Stimulated activated memory B cell treated with anti-CD40 and anti-IgM and Interleukin-4, amounts not matched to agents 10 μg/mL and 1 μg/mL and 100 μg/mL, for 72 hours (primary cell): ENCODE data around the gene CNEP1R1.

Source experiments
- ATAC-seq: fragments of 150-1000 bp; cut with Tn5 transposase; 2 replicates; pipeline ENCODE4 v1.10.0; 2021
- H3K27ac Mint-ChIP-seq: one replicate; pipeline ENCODE4 v1.8.0; 2022; ENCODE audit warnings: mild to moderate bottlenecking, mixed read lengths
- H3K27me3 Mint-ChIP-seq: one replicate; pipeline ENCODE4 v1.8.0; 2022; ENCODE audit warnings: mixed read lengths
- H3K36me3 Mint-ChIP-seq: one replicate; pipeline ENCODE4 v1.8.0; 2022; ENCODE audit warnings: mixed read lengths
- H3K4me1 Mint-ChIP-seq: one replicate; pipeline ENCODE4 v1.8.0; 2022; ENCODE audit warnings: mixed read lengths
- H3K4me3 Mint-ChIP-seq: one replicate; pipeline ENCODE4 v1.8.0; 2022; ENCODE audit warnings: mild to moderate bottlenecking, moderate library complexity, mixed read lengths
- H3K9me3 Mint-ChIP-seq: one replicate; pipeline ENCODE4 v1.8.0; 2022; ENCODE audit warnings: mixed read lengths

Gene CNEP1R1

GRCh38 chr16:50024684-50025536, at the start of gene CNEP1R1:
CNEP1R1 (plus strand) TSS chr16:50025225; CDS start chr16:50025316, 91 bp downstream.
- peaks cover 8% of the 10 kb centered on the region for H3K4me1 Mint-ChIP-seq
- H3K4me3 Mint-ChIP-seq, result peak within 1 kb of the TSS; percentile 75
- H3K27ac Mint-ChIP-seq, result peak within 1 kb of the TSS; percentile 46
- H3K9me3 Mint-ChIP-seq, result no peaks in the 10 kb centered on the region
- peak; percentile 100 for ATAC-seq
- H3K36me3 Mint-ChIP-seq, result peaks cover 5% of the 10 kb centered on the region
- peaks cover 1% of the 10 kb centered on the region for H3K27me3 Mint-ChIP-seq

- ATAC-seq, result no peak
These were observed 47.6 kb upstream of the CNEP1R1 start for GRCh38 chr16:49977427-49977826.

GRCh38 chr16:49978569-49979326, 46.3 kb upstream of the CNEP1R1 start:
- H3K27me3 Mint-ChIP-seq, result no peaks in the 10 kb centered on the region
- no peak for ATAC-seq
- no peaks in the 10 kb centered on the region for H3K4me1 Mint-ChIP-seq
- no peaks in the 10 kb centered on the region for H3K36me3 Mint-ChIP-seq
- no peak overlapping the region for H3K4me3 Mint-ChIP-seq
- H3K27ac Mint-ChIP-seq, result no peak overlapping the region
- peaks cover 5% of the 10 kb centered on the region for H3K9me3 Mint-ChIP-seq

More at GRCh38 chr16:49977427-49977826, 47.6 kb upstream of the CNEP1R1 start:
- Mint-ChIP-seq H3K4me3 (no peak overlapping the region), H3K27me3 (no peaks in the 10 kb centered on the region), H3K4me1 (no peaks in the 10 kb centered on the region), H3K36me3 (no peaks in the 10 kb centered on the region), H3K27ac (no peak overlapping the region), H3K9me3 (peaks cover 5% of the 10 kb centered on the region)

- H3K27me3 Mint-ChIP-seq, result no peaks in the 10 kb centered on the region
- H3K9me3 Mint-ChIP-seq, result peaks cover 5% of the 10 kb centered on the region
- no peak overlapping the region for H3K4me3 Mint-ChIP-seq
- no peak for ATAC-seq
- H3K27ac Mint-ChIP-seq, result no peak overlapping the region
- no peaks in the 10 kb centered on the region for H3K36me3 Mint-ChIP-seq
- no peaks in the 10 kb centered on the region for H3K4me1 Mint-ChIP-seq
These were observed 44.9 kb upstream of the CNEP1R1 start for GRCh38 chr16:49980166-49980565.

DNA sequence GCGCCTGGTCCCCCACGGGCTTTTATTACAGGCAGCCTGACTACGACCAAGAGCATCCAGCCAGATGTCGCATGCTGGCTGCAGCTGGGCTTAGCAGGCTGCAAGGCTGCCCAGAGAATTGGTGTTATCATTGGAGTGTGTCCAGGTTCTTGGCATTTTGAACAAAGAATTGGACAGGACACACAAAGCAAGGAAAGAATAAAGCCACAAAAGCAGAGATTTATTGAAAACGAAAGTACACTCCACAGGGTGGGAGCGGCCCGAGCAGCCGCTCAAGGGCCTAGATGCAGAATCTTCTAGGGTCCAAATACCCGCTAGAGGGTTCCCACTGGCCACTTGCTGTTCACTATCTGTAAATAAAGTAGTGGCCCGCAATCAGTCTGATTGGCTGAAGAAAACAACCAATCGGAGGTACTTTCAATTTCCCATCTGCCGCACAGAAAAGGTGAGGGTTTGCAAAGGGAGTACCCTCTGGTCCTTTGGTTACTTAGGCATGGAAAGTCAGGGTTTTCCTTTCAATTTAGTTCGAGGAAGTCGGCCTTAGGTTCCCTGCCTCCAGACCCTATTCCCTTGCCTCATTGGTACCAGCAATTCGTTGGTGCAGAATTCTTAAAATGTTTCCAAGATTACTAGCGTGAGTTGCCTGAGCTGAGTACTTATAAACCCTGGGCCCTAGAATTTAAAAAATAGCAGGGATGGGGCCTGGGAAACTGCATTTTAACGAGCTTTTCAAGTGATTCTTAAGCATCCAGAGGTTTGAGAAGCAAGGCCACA, 38.5 kb upstream of the CNEP1R1 start:
- Mint-ChIP-seq H3K4me1 (no peaks in the 10 kb centered on the region), H3K27ac (no peak overlapping the region), H3K4me3 (no peak overlapping the region), H3K36me3 (no peaks in the 10 kb centered on the region), H3K9me3 (no peaks in the 10 kb centered on the region), H3K27me3 (peaks cover 8% of the 10 kb centered on the region)
- no peak for ATAC-seq

DNA sequence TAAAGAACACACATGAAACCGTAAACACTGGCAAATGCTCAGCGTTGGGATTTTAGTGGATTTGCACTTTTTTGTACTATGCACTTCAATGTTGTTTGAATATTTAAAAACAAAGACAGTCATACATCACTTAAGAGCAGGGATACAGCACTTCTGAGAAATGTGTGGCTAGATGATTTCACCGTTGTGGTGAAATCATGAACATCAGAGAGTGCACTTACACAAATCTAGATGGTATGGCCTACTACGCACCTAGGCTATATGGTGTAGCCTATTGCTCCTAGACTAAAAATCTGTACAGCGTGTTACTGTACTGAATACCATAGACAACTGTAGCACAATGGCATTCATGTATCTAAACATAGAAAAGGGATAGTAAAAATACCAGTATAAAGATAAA, 37.6 kb upstream of the CNEP1R1 start:
- Mint-ChIP-seq H3K4me1 (no peaks in the 10 kb centered on the region), H3K27me3 (peaks cover 8% of the 10 kb centered on the region), H3K4me3 (no peak overlapping the region), H3K27ac (no peak overlapping the region), H3K9me3 (no peaks in the 10 kb centered on the region), H3K36me3 (no peaks in the 10 kb centered on the region)
- no peak for ATAC-seq

GRCh38 chr16:49992825-49993224, 32.2 kb upstream of the CNEP1R1 start:
- Mint-ChIP-seq H3K9me3 (no peaks in the 10 kb centered on the region), H3K27ac (no peak overlapping the region), H3K27me3 (peaks cover 8% of the 10 kb centered on the region), H3K4me1 (no peaks in the 10 kb centered on the region), H3K36me3 (no peaks in the 10 kb centered on the region), H3K4me3 (no peak overlapping the region)
- ATAC-seq, result no peak

- no peaks in the 10 kb centered on the region for H3K4me1 Mint-ChIP-seq
- H3K27me3 Mint-ChIP-seq, result peaks cover 10% of the 10 kb centered on the region
- no peak overlapping the region for H3K4me3 Mint-ChIP-seq
- H3K9me3 Mint-ChIP-seq, result no peaks in the 10 kb centered on the region
- H3K27ac Mint-ChIP-seq, result no peak overlapping the region
- no peak for ATAC-seq
- H3K36me3 Mint-ChIP-seq, result no peaks in the 10 kb centered on the region
These were observed 31.4 kb upstream of the CNEP1R1 start for GRCh38 chr16:49993579-49993978.

DNA sequence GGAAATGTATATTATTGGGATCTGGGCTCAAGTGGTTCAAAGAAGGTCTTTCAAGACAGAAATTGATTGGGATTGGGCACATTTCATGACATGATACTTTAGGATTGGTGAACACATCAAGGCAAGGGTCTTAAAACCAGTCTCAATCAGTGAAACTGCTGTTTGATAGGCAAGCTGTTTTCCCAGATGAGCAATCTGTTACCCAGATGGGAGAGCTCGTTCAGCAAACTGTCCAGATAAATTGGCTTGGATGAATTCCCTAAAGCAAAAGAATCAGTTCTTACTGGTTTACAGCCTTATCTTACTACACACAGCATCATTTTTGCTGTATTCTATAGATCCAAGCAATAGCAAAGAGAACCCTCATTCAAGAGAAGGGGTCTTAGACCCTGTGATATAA, 31.0 kb upstream of the CNEP1R1 start:
- ATAC-seq, result no peak
- Mint-ChIP-seq H3K27ac (no peak overlapping the region), H3K9me3 (no peaks in the 10 kb centered on the region), H3K4me3 (no peak overlapping the region), H3K27me3 (peaks cover 15% of the 10 kb centered on the region), H3K4me1 (no peaks in the 10 kb centered on the region), H3K36me3 (no peaks in the 10 kb centered on the region)

DNA sequence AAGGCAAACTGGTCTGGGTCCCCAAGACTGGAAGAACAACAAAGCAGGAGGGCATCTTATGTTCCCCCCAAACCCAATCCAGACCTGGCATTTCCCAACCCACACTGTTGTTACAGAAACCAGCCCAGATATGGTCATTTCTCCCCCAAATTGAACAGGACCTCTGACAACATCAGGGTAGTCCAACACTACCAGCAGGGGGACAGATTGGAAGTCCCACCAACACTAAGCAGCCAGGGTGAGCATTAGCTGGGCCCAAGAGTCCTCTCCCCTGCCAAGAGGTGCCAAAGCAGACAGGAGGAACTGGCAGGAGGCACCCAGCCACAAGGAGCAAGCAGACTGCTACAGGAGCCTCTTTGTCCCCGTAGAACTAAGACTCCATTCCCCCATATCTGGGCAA, 29.3 kb upstream of the CNEP1R1 start:
- no peak overlapping the region for H3K4me3 Mint-ChIP-seq
- no peaks in the 10 kb centered on the region for H3K9me3 Mint-ChIP-seq

GRCh38 chr16:49997721-49998251, 27.2 kb upstream of the CNEP1R1 start:
- H3K36me3 Mint-ChIP-seq, result no peaks in the 10 kb centered on the region
- H3K4me1 Mint-ChIP-seq, result no peaks in the 10 kb centered on the region
- no peak for ATAC-seq
- H3K4me3 Mint-ChIP-seq, result no peak overlapping the region
- H3K27me3 Mint-ChIP-seq, result peaks cover 19% of the 10 kb centered on the region
- no peak overlapping the region for H3K27ac Mint-ChIP-seq
- H3K9me3 Mint-ChIP-seq, result no peaks in the 10 kb centered on the region

More for the DNA sequence above, 29.3 kb upstream of the CNEP1R1 start:
- no peaks in the 10 kb centered on the region for H3K36me3 Mint-ChIP-seq
- no peaks in the 10 kb centered on the region for H3K4me1 Mint-ChIP-seq
- no peak for ATAC-seq
- H3K27ac Mint-ChIP-seq, result no peak overlapping the region
- peaks cover 14% of the 10 kb centered on the region for H3K27me3 Mint-ChIP-seq

DNA sequence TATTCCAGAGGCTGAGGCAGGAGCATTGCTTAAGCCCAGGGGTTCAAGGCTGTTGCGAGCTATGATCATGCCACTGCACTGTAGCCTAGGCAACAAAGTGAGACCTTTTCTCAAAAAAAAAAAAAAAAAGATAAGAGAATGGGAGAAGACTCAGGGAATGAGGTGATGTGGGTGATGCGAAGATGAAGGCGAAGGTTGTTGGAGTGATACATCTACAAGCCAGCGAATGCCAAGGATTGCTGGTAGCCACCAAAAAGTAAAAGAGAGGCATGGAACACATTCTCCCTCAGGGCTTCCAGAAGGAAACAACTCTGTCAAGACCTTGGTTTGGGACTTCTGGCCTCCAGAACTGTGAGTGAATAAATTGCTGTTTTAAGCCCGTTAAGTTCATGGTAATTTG, 26.0 kb upstream of the CNEP1R1 start:
- Mint-ChIP-seq H3K9me3 (no peaks in the 10 kb centered on the region), H3K27ac (no peak overlapping the region), H3K36me3 (no peaks in the 10 kb centered on the region), H3K4me3 (no peak overlapping the region), H3K4me1 (no peaks in the 10 kb centered on the region), H3K27me3 (peaks cover 31% of the 10 kb centered on the region)
- ATAC-seq, result no peak

DNA sequence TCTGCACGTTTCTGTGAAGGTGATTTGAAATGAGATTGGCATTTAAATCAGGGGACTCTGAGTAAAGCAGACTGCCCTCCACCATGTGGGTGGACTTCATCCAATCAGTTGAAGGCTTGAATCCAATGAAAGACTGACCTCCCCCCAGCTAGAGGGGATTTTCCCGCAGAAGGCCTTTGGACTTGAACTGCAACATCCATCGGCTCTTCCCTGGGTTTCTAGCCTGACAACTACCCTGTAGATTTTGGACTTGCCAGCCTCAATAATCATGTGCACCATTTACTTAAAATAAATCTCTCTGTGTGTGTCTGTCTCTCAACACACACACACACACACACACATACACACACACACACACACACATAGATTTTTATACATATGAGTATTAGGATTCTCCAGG, 23.9 kb upstream of the CNEP1R1 start:
- H3K27ac Mint-ChIP-seq, result no peak overlapping the region
- H3K4me3 Mint-ChIP-seq, result no peak overlapping the region
- H3K9me3 Mint-ChIP-seq, result peaks cover 5% of the 10 kb centered on the region
- no peaks in the 10 kb centered on the region for H3K4me1 Mint-ChIP-seq
- no peaks in the 10 kb centered on the region for H3K36me3 Mint-ChIP-seq
- peaks cover 51% of the 10 kb centered on the region for H3K27me3 Mint-ChIP-seq
- ATAC-seq, result no peak

- Mint-ChIP-seq H3K36me3 (no peaks in the 10 kb centered on the region), H3K27ac (no peak overlapping the region), H3K4me3 (no peak overlapping the region), H3K9me3 (peaks cover 8% of the 10 kb centered on the region), H3K4me1 (no peaks in the 10 kb centered on the region), H3K27me3 (peaks cover 54% of the 10 kb centered on the region)
- ATAC-seq, result no peak
These were observed 22.8 kb upstream of the CNEP1R1 start for GRCh38 chr16:50002190-50002589.

- Mint-ChIP-seq H3K27ac (no peak overlapping the region), H3K27me3 (peaks cover 45% of the 10 kb centered on the region), H3K36me3 (no peaks in the 10 kb centered on the region), H3K4me3 (no peak overlapping the region), H3K9me3 (peaks cover 14% of the 10 kb centered on the region), H3K4me1 (no peaks in the 10 kb centered on the region)
- no peak for ATAC-seq
These were observed 20.8 kb upstream of the CNEP1R1 start for GRCh38 chr16:50004239-50004638.
